CD4-positive, alpha-beta T cell treated with Interleukin-6 at 100 ng/mL for 8 hours (primary cell): ENCODE data around the gene PLCE1.

Experiments used
- DNase-seq: peaks from one replicate; pipeline ENCODE4 v3.0.0-alpha.2; 2020; ENCODE audit warnings: mixed read lengths, low spot score

The PLCE1 gene

DNA sequence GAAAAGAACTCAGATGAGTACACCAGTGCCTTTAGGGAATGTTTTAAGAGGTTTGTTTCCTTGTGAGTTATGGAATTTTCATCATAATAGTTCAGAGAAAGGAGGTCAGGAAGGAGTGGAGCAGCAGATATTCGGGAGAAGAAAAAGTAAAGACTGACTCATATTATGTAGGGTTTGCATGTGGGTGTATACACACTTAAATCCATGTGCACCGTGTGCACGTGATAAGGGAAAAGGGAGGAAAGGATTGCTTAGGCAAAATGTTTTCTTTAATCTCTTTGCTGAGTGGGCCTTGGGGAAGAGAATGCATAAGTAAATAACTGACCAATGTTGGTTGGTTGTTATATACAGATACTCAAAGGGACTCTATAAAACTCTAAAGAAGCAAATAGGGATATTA lies 30.2 kb downstream of the PLCE1 start:
- no peak for DNase-seq

DNA sequence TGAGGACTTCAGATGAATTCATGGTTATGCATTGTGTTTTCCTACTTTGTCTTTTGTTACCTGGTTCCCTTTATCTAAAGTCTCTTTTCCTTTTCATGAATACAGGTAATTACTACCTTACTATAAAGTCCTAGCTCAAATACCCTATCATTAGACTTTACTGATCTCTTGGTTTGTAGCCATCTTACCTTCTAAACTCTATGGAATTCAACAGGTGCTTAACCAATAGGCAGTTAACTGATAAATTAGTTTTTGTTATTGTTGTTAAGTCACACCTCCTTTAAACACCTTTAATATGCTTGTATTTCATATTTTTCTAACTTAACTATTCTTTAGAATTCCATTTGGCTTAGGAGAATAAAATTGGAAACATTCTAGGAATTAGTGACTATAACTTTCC lies 30.7 kb downstream of the PLCE1 start:
- DNase-seq, result no peak

GRCh38 chr10:94025806-94026205 lies 32.1 kb downstream of the PLCE1 start:
- no peak for DNase-seq

DNA sequence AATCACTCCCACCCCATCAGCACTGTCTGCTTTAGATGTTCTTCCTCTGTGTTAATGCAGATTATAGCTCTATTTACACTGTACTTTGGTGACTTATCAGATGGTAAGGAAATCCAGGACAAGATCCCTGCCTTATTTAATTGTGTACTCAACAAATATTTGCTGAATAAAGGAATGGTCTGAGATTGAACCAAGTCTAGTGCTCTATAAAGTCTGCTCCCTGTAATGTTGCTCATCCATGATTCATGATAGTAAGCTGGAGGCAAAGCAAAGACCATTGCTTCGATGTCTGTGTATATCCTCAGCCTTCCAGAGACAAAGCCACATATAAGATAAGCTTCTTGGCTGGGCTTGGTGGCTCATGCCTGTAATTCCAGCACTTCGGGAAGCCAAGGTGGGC lies 33.5 kb downstream of the PLCE1 start:
- no peak for DNase-seq

DNA sequence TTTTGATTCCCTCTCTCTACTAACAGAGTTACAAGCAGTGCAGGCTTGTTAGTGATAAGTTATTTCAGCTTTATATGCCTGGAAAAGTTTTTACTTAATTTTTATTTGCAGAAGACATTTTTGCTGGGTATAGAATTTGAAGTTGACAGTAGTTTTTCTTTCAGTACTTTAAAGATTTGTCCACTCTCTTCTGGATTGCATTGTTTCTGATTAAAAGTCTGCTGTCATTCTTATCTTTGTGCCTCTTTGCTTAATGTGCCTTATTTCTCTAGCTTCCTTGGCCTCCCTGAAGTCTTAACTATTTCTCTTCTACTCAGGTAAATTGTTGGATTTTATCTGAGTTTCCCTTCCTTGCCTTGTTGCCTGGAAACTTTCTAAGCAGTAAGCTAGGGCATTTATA lies 36.2 kb downstream of the PLCE1 start:
- DNase-seq, result no peak

DNA sequence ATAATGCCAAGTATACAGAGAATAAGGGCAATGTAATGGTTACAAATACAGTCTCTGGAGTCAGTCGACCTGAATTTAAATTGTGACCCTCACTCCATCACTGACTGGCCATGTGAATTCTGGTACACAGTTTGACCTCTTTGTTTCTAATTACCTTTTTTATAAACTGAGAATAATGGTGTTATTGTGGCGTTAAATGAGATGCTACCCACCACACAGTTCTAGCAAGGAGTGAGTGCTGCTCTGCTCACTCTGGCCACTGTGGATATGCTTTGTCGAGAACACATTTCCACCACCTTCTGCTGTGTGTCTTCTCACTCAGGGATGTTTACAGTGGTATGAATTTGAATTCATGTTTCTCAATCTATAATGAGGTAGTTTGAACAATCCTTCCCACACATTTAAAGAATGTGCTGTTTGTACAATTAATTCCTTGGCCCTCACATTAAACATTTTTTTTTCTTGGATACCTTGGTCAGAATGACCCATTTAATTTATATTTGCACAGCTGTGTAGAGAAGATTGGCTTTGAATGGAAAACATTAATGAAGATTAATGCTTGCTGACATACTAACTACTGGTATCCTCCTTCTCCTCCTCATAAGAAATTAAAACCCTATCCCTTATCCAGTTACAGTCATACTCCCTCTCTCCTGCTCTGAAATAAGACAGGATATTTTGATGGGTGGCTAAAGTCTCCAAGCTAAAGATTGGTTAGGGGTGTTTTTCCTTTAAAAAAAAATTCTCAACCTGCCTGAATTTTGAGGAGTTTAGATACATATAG lies 42.4 kb downstream of the PLCE1 start:
- DNase-seq, result no peak

DNA sequence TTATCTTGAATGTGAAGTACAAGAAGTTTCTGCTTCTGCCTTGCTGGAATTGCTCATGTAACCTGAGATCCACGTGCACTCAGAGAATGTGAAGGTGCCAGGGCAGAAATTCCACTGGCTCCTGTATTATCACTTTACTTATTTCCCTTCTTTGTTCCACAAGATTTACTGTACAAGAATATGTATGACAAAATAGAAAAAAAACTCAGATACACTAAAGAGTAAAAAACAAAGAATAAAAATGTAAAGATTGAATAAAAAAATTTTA lies 43.0 kb downstream of the PLCE1 start:
- DNase-seq, result no peak

DNA sequence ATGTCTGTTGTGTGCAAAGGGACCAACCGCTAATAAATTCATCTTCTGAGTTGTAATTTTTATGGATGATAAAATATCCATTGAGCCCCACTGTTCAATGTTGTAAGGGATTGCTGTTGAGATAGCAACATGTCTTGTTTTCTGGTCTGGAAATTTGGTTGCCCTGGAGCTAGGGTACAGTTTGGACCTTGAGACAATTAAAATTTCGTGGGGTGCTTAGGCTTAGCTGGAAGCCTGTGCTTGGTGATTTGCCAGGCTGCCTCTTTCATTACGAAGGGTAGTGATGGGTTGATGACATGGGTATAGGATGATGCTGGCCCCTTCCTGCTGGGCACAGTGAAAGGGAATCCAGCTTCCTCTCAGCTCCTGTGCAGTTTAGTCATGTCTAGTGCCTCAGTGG lies 43.6 kb downstream of the PLCE1 start:
- no peak for DNase-seq

DNA sequence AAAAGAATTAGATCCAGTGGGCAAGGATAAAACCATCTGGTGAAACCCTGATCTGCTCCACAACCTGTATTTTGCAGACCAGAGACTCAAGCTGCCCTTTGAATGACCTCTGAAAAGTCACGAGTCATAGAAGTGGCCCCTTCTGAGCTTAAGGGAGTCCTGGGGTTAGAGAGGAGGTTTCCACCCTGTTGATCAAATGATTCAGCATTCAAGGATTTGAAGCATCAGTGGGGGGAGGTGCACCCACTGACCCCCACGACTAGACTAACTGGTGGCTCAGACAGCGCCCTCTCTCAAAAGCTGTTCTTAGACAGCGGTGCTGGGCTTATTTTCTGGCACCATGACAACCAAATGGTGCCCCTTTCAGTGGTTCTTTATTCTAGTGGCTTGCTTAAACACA lies 44.3 kb downstream of the PLCE1 start:
- DNase-seq, result no peak

- DNase-seq, result no peak
Observed at GRCh38 chr10:94041206-94041605, 47.5 kb downstream of the PLCE1 start.

DNA sequence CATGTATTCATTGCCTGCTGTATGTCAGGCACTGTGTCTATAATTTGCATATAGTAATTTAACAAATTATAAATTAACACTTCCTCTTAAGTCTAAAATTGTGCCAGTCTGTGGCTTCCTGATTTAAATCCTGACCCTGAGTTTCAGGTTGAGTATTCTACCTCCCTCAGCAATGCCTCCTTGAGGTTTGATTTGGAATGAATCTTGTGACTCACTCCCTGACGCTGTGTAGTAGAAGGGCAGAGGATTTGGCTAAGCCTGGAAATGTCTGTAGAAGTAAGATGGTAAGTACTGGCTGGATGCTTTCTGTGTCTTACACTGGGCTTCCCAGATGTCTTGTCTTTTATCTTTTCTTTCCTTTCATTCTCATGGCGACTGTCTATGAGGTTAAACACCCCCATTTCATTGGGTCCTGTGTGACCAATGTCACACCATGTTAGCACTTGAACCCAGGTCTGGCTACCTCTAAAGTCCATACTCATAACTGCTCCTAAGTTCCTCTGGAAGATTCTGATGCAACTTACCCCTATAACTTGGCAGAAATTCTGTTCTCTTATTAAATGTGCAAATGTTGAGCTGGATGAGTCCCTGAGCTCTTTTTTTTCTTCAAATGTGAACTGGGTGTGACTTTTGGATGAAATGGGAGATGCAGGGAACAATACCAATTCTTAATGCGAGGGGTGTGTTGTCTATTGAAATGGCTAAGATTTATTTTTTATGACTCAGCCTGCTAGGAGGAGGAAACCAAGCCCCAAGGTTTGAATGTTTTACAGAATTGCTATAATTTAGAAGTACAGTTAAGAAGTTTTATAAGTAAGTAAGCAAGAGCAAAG lies 48.5 kb downstream of the PLCE1 start:
- no peak for DNase-seq

GRCh38 chr10:94042834-94043175 lies 49.1 kb downstream of the PLCE1 start:
- DNase-seq, result no peak
